Loucy (cell line): ENCODE measurements around the gene MYO18B.

Experiments used
- H2AFZ ChIP-seq: fragments of 200-600 bp; sonication (generic); 2 replicates; pipeline ENCODE4 v1.6.0; 2016; ENCODE audit warnings: antibody characterized with exemption, mild to moderate bottlenecking, low read length, moderate library complexity
- H3F3A ChIP-seq: fragments of 200-600 bp; 2 replicates; pipeline ENCODE4 v1.6.0; 2016; ENCODE audit warnings: antibody characterized with exemption, low read depth, mild to moderate bottlenecking
- H3K27me3 ChIP-seq: fragments of 200-600 bp; sonication (generic); 2 replicates; pipeline ENCODE4 v1.6.1; 2014; ENCODE audit warnings: low read length, mild to moderate bottlenecking; ENCODE audit not compliant: insufficient read depth, poor library complexity, severe bottlenecking
- H3K36me3 ChIP-seq: fragments of 200-600 bp; sonication (generic); 2 replicates; pipeline ENCODE4 v1.6.1; 2016; ENCODE audit warnings: low read length; ENCODE audit not compliant: insufficient read depth
- H3K4me1 ChIP-seq: fragments of 200-600 bp; sonication (generic); 2 replicates; pipeline ENCODE4 v1.5.1; 2014; ENCODE audit warnings: low read length, mild to moderate bottlenecking; ENCODE audit not compliant: insufficient read depth, poor library complexity, severe bottlenecking
- H3K4me2 ChIP-seq: fragments of 200-600 bp; sonication (generic); 2 replicates; pipeline ENCODE4 v1.6.0; 2014; ENCODE audit warnings: antibody characterized with exemption, low read length, low read depth, mild to moderate bottlenecking; ENCODE audit not compliant: poor library complexity, severe bottlenecking
- H3K4me3 ChIP-seq: fragments of 200-600 bp; sonication (generic); 2 replicates; pipeline ENCODE4 v1.5.1; 2014; ENCODE audit warnings: low read length, mild to moderate bottlenecking, mixed read lengths; ENCODE audit not compliant: poor library complexity, severe bottlenecking
- H3K79me2 ChIP-seq: fragments of 200-600 bp; sonication (generic); 2 replicates; pipeline ENCODE4 v1.6.1; 2014; ENCODE audit warnings: low read length; ENCODE audit not compliant: insufficient read depth
- H3K9ac ChIP-seq: fragments of 200-600 bp; sonication (generic); 2 replicates; pipeline ENCODE4 v1.6.0; 2014; ENCODE audit warnings: mild to moderate bottlenecking, low read depth, low read length, moderate library complexity; ENCODE audit not compliant: poor library complexity, severe bottlenecking
- H3K9me2 ChIP-seq: fragments of 200-600 bp; sonication (generic); replicated peaks from 2 replicates; pipeline ENCODE4 v1.6.1; 2016; ENCODE audit warnings: low read depth, low read length, mixed read lengths
- H3K9me3 ChIP-seq: fragments of 200-600 bp; sonication (generic); 2 replicates; pipeline ENCODE4 v1.6.1; 2014; ENCODE audit warnings: mild to moderate bottlenecking, antibody characterized with exemption, low read length, low read depth; ENCODE audit not compliant: insufficient read depth
- H4K20me1 ChIP-seq: fragments of 200-600 bp; sonication (generic); 2 replicates; pipeline ENCODE4 v1.6.0; 2014; ENCODE audit warnings: antibody characterized with exemption, low read length, mild to moderate bottlenecking; ENCODE audit not compliant: insufficient read depth, poor library complexity, severe bottlenecking
- CTCF ChIP-seq: fragments of 200-600 bp; sonication (generic); conservative IDR thresholded peaks from 2 replicates; pipeline ENCODE4 v1.5.1; 2014; ENCODE audit warnings: mild to moderate bottlenecking, antibody characterized with exemption, low read length
- EZH2phosphoT487 ChIP-seq: fragments of 200-600 bp; IDR thresholded peaks from 2 replicates; pipeline ENCODE4 v1.6.1; 2018; ENCODE audit warnings: antibody characterized with exemption, mild to moderate bottlenecking, moderate library complexity, borderline replicate concordance

MYO18B gene

GRCh38 chr22:25749420-25750169 lies 7.6 kb downstream of the MYO18B start:
- TF ChIP-seq EZH2phosphoT487 (no peak), CTCF (no peak)
- peaks cover 5% of the 10 kb centered on the region; the same call in 1 of the 2 replicates for H3K79me2 ChIP-seq
- H3K36me3 ChIP-seq: no peaks in the 10 kb centered on the region
- H3K4me2 ChIP-seq: peak overlapping the region; percentile 8
- H3K4me1 ChIP-seq: peaks cover 61% of the 10 kb centered on the region
- H3K4me3 ChIP-seq: peak overlapping the region; percentile 16
- H3K9me3 ChIP-seq: no peaks in the 10 kb centered on the region
- H3K9ac ChIP-seq: peak overlapping the region; percentile 40
- no peaks in the 10 kb centered on the region for H3K9me2 ChIP-seq
- no peaks in the 10 kb centered on the region for H3F3A ChIP-seq
- no peaks in the 10 kb centered on the region for H3K27me3 ChIP-seq
- no peaks in the 10 kb centered on the region for H4K20me1 ChIP-seq
- H2AFZ ChIP-seq: peak overlapping the region; percentile 8; the same call in 1 of the 2 replicates

DNA sequence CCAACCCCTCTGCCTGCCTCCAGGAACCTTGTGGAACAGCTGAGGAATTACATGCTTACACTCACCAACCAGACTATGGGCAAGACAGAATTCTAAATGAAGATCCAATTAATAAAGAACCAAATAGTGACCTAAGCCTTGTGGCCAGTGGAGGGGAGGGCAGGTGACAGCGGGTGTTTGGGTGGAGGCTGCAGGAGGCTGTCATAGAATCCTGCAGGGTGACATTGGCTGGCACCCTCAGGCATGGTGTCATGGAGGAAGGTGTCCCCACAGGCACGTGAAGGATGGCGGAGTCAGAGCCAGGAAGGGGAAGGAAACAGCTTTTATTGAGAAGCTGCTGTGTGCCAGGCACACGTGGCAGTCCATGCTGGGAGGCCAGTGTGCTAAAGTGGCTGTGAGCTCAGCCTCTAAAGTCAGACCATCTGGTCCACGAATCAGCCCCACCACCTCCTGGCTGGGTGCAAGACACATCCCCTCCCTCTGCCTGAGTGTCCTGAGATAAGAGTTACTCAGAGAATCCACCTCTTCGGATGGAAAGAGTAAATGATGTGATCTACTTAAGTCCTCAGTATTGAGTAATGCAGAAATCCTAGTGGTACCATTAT lies 8.7 kb downstream of the MYO18B start:
- Histone ChIP-seq H3K9me2 (no peaks in the 10 kb centered on the region), H4K20me1 (no peaks in the 10 kb centered on the region), H2AFZ (no peak overlapping the region), H3F3A (no peaks in the 10 kb centered on the region), H3K36me3 (no peaks in the 10 kb centered on the region), H3K9ac (peak overlapping the region; percentile 42), H3K9me3 (no peaks in the 10 kb centered on the region), H3K4me3 (no peak overlapping the region), H3K4me1 (peaks cover 54% of the 10 kb centered on the region), H3K27me3 (no peaks in the 10 kb centered on the region), H3K79me2 (no peaks in the 10 kb centered on the region; the same call in 1 of the 2 replicates), H3K4me2 (no peak overlapping the region)
- TF ChIP-seq EZH2phosphoT487: no peak
- no peak for TF ChIP-seq CTCF

GRCh38 chr22:25751174-25751581 lies 9.2 kb downstream of the MYO18B start:
- Histone ChIP-seq H3K4me1 (peaks cover 49% of the 10 kb centered on the region), H3K27me3 (no peaks in the 10 kb centered on the region), H3F3A (no peaks in the 10 kb centered on the region), H3K9me2 (no peaks in the 10 kb centered on the region), H4K20me1 (no peaks in the 10 kb centered on the region), H3K79me2 (no peaks in the 10 kb centered on the region; the same call in 1 of the 2 replicates), H3K4me2 (no peak overlapping the region), H2AFZ (no peak overlapping the region), H3K9ac (peak overlapping the region; percentile 42), H3K4me3 (no peak overlapping the region), H3K36me3 (no peaks in the 10 kb centered on the region), H3K9me3 (no peaks in the 10 kb centered on the region)
- TF ChIP-seq EZH2phosphoT487 (no peak), CTCF (no peak)
